CD4-positive, alpha-beta T cell treated with Interleukin-15 for 4 hours (primary cell): Measurements from ENCODE around the gene ZRANB2.
A peak's percentile ranks its signal among the peaks of the same experiment; 100 is the strongest.

Experiments used
- DNase-seq: peaks from one replicate; pipeline ENCODE4 v3.0.0-alpha.2; 2020; ENCODE audit warnings: low spot score

ZRANB2 gene

GRCh38 chr1:71080739-71081696 is at the start of gene ZRANB2:
Gene ZRANB2 (minus strand): TSS chr1:71081035. CDS start chr1:71080995, 40 bp downstream.
- DNase-seq, result peak; percentile 95

- no peak for DNase-seq
These were observed 47.2 kb upstream of the ZRANB2 start for GRCh38 chr1:71128060-71128459.

- no peak for DNase-seq
These were observed 37.3 kb upstream of the ZRANB2 start for GRCh38 chr1:71118086-71118485.

- DNase-seq, result no peak
These were observed 35.9 kb upstream of the ZRANB2 start for GRCh38 chr1:71116729-71117128.

GRCh38 chr1:71106658-71107322 is 26.0 kb upstream of the ZRANB2 start:
- DNase-seq, result no peak

GRCh38 chr1:71104417-71104816 is 23.6 kb upstream of the ZRANB2 start:
- no peak for DNase-seq

- no peak for DNase-seq
These were observed 21.1 kb upstream of the ZRANB2 start for GRCh38 chr1:71101839-71102376.

- no peak for DNase-seq
These were observed 16.6 kb upstream of the ZRANB2 start for GRCh38 chr1:71097428-71097827.

GRCh38 chr1:71094913-71095312 is 14.1 kb upstream of the ZRANB2 start:
- no peak for DNase-seq

GRCh38 chr1:71093938-71094337 is 13.1 kb upstream of the ZRANB2 start:
- no peak for DNase-seq

- no peak for DNase-seq
These were observed 8.9 kb upstream of the ZRANB2 start for GRCh38 chr1:71089536-71090270.

GRCh38 chr1:71088645-71089287 is 7.9 kb upstream of the ZRANB2 start:
- DNase-seq, result no peak

- DNase-seq, result no peak
These were observed 6.9 kb upstream of the ZRANB2 start for GRCh38 chr1:71087713-71088112.

- DNase-seq, result no peak
These were observed 6.2 kb upstream of the ZRANB2 start for GRCh38 chr1:71087060-71087459.

GRCh38 chr1:71086331-71086730 is 5.5 kb upstream of the ZRANB2 start:
- DNase-seq, result no peak

GRCh38 chr1:71083271-71083670 is 2.4 kb upstream of the ZRANB2 start:
- no peak for DNase-seq

- no peak for DNase-seq
These were observed 854 bp upstream of the ZRANB2 start for GRCh38 chr1:71081697-71082080.

GRCh38 chr1:71080230-71080738 is 551 bp downstream of the ZRANB2 start:
- no peak for DNase-seq

GRCh38 chr1:71074681-71075080 is 6.2 kb downstream of the ZRANB2 start:
- no peak for DNase-seq

- no peak for DNase-seq
These were observed 8.6 kb downstream of the ZRANB2 start for GRCh38 chr1:71072273-71072672.

- DNase-seq, result no peak
These were observed 9.1 kb downstream of the ZRANB2 start for GRCh38 chr1:71071720-71072119.
